Measurements from ENCODE around the gene RICTOR. TPM values are rescaled to one million over a fixed set of nuclear protein-coding genes. Genes with fewer than 3 reads are reported as not detected.

The RICTOR gene
- total RNA-seq, 2 experiments from 2014 or later: 25.0 to 26.1 TPM

GRCh38 chr5:38891563-38891962 is 182.6 kb downstream of the RICTOR start:
- no peak for DNase-seq
- peaks cover 20% of the 10 kb centered on the region for H3K27me3 Mint-ChIP-seq (ENCODE audit: low read depth)
- H3K27ac Mint-ChIP-seq: no peak overlapping the region
- intact Hi-C loops (cut with micrococcal nuclease): no loop called here
- H3K36me3 Mint-ChIP-seq (ENCODE audit: low read depth): no peaks in the 10 kb centered on the region
- H3K4me3 Mint-ChIP-seq: no peak overlapping the region
- CTCF ChIA-PET: no interaction called here
- peaks cover 9% of the 10 kb centered on the region for H3K9me3 Mint-ChIP-seq
- no peaks in the 10 kb centered on the region for H3K4me1 Mint-ChIP-seq (ENCODE audit: low read depth)

GRCh38 chr5:38889424-38889823 is 184.8 kb downstream of the RICTOR start:
- H3K27me3 Mint-ChIP-seq (ENCODE audit: low read depth): peaks cover 22% of the 10 kb centered on the region
- no peaks in the 10 kb centered on the region for H3K36me3 Mint-ChIP-seq (ENCODE audit: low read depth)
- intact Hi-C loops (cut with micrococcal nuclease): no loop called here
- DNase-seq: no peak
- CTCF ChIA-PET: no interaction called here
- H3K9me3 Mint-ChIP-seq: peaks cover 5% of the 10 kb centered on the region
- no peak overlapping the region for H3K4me3 Mint-ChIP-seq
- no peak overlapping the region for H3K27ac Mint-ChIP-seq
- no peaks in the 10 kb centered on the region for H3K4me1 Mint-ChIP-seq (ENCODE audit: low read depth)

GRCh38 chr5:38888041-38888440 is 186.2 kb downstream of the RICTOR start:
- no peak for DNase-seq
- H3K27ac Mint-ChIP-seq: no peak overlapping the region
- no peaks in the 10 kb centered on the region for H3K9me3 Mint-ChIP-seq
- no peak overlapping the region for H3K4me3 Mint-ChIP-seq
- no peaks in the 10 kb centered on the region for H3K4me1 Mint-ChIP-seq (ENCODE audit: low read depth)
- intact Hi-C loops (cut with micrococcal nuclease): no loop called here
- no peaks in the 10 kb centered on the region for H3K36me3 Mint-ChIP-seq (ENCODE audit: low read depth)
- CTCF ChIA-PET: no interaction called here
- peaks cover 22% of the 10 kb centered on the region for H3K27me3 Mint-ChIP-seq (ENCODE audit: low read depth)

Other genes with a start within 250 kb of the RICTOR start
- under 1 TPM; 0.17 to 0.43 TPM for gene OSMR, start 228.4 kb downstream of the RICTOR start, total RNA-seq
- 100 to 1,000 TPM; 129 TPM for gene FYB1, start 145.2 kb upstream of the RICTOR start, total RNA-seq